ENCODE measurements around the gene PTPRG.
A peak's percentile ranks its signal among the peaks of the same experiment; 100 is the strongest.

The PTPRG gene

GRCh38 chr3:61957259-61957658, 395.9 kb downstream of the PTPRG start:
- no peak for DNase-seq (ENCODE audit: low read depth, low spot score)

- no peak for DNase-seq (ENCODE audit: low read depth, low spot score)
Observed at GRCh38 chr3:61960976-61961375, 399.6 kb downstream of the PTPRG start.

DNA sequence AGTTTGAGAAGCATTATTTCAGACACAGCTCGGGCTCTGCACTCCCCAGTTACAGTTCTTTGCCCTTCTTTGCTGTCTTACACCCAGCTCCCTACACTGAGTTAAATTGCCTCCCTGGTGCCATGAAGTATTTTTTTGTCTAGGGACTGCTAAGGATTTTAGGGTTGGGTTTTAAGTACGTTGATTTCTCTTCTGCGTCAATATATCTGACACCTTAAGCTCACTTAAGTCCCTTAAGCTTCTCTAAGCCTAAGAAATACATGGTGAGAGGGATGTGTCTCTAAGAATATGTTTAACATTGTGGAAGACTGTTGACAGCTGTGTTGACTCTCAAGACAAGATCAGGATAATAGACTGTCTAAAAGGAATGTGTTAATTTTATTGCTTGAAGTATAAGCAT, 400.5 kb downstream of the PTPRG start:
- DNase-seq (ENCODE audit: low read depth, low spot score): no peak

- no peak for DNase-seq (ENCODE audit: low read depth, low spot score)
Observed at GRCh38 chr3:61964566-61964965, 403.2 kb downstream of the PTPRG start.

DNA sequence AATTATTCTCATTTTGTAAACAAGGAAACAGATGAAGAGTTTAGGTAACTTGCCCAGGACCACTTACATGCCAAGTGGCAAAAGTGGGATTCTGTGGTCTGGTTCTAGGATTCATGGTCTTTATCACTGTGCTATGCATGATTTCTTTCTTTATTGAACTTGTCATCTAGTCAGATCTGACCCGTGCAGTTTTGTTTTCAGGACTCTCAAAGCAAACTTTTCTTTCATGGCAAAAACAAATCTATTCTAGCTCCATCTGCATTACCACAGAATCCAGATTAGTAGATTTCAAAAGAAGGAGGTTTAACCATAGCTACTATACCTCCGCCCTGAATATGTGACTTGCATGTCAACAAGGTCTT, 404.4 kb downstream of the PTPRG start:
- DNase-seq (ENCODE audit: low read depth, low spot score): no peak

GRCh38 chr3:61966200-61966599, 404.8 kb downstream of the PTPRG start:
- DNase-seq (ENCODE audit: low read depth, low spot score): peak; percentile 67

- DNase-seq (ENCODE audit: low read depth, low spot score): no peak
Observed at GRCh38 chr3:61967019-61967418, 405.6 kb downstream of the PTPRG start.

GRCh38 chr3:61967937-61968336, 406.6 kb downstream of the PTPRG start:
- DNase-seq (ENCODE audit: low read depth, low spot score): no peak

GRCh38 chr3:61974662-61975061, 413.3 kb downstream of the PTPRG start:
- no peak for DNase-seq (ENCODE audit: low read depth, low spot score)

DNA sequence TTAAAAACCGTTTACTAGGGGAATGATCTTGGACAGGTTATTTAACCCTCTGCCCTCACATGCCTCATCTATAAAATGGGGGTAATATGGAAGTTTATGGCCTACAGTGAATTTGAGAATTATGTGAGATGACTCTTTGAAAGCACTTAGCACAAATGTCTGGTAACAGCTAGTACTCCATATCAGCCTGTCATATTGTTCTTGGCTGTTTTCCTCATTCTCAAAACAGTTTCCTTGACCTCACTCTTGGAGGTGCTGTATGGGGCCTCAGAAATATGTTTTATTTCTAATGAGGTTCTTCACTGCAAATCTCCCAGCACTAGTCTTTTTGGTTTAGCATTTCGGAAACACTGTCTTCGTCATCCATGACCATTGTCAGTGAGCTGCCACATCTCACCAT, 413.8 kb downstream of the PTPRG start:
- DNase-seq (ENCODE audit: low read depth, low spot score): no peak

GRCh38 chr3:61975936-61976335, 414.6 kb downstream of the PTPRG start:
- DNase-seq (ENCODE audit: low read depth, low spot score): no peak

DNA sequence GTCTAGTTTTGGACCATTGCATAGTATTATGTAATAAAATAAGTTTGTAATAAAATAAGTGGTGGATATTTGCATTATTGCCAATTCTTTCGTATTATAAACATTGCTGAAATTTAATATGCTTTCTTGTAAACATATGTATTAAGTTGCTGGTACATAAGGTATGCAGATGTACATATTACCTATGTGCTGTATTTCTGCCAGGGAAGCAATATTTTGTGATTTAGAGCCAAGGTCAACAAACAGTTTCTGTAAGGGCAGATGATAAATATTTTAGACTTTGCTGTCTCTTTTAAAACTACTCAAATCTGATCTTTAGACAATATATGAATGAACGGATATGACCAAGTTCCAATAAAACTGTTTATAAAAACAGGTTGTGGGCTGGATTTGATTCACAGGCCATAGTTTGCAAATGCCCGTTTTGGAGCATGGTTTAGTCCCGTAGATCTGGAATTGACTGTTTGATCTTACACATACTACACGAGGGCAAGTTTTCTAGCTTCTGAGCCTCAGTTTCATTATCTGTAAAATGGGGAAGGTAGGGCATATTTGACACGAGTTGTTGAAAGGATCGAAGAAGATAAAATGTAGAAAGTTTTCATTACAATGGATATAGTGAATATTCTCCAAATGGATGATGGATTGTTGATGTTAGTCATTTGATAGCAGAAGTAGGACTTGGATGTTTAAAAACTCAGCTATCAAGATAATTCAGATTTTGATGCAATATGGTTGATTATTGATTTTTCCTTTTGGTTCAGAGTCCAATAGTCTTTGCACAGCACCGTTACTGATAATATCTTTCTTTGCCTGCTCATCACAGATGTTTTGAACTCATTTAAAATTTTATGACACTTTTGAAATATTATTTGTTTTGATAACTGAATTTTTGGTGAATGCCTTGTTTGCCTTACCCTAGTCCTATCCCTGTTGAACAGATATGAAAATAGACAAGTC, 417.4 kb downstream of the PTPRG start:
- no peak for DNase-seq (ENCODE audit: low read depth, low spot score)

GRCh38 chr3:61979638-61980037, 418.3 kb downstream of the PTPRG start:
- no peak for DNase-seq (ENCODE audit: low read depth, low spot score)

DNA sequence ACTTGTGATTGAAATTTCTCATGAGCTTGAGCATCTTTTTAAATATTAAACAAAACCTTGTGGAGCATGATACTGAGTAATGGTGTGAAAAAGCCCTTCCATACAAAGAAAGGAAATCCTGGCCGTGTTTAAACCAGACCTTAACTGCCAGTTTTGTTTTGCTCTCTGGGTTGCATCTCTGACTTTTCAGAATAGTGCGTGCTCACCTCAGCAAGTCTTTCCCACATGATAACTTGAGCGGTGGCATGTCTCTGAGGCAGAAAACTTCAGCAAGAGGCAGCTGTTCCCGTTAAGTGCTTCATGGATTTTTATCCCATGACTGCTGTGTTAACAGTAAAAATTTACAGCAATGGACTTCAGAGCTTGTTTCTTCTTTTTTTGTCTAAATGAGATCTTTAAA, 418.7 kb downstream of the PTPRG start:
- no peak for DNase-seq (ENCODE audit: low read depth, low spot score)

GRCh38 chr3:61981060-61981459, 419.7 kb downstream of the PTPRG start:
- DNase-seq (ENCODE audit: low read depth, low spot score): no peak

- DNase-seq (ENCODE audit: low read depth, low spot score): no peak
Observed at GRCh38 chr3:61983479-61983878, 422.1 kb downstream of the PTPRG start.

DNA sequence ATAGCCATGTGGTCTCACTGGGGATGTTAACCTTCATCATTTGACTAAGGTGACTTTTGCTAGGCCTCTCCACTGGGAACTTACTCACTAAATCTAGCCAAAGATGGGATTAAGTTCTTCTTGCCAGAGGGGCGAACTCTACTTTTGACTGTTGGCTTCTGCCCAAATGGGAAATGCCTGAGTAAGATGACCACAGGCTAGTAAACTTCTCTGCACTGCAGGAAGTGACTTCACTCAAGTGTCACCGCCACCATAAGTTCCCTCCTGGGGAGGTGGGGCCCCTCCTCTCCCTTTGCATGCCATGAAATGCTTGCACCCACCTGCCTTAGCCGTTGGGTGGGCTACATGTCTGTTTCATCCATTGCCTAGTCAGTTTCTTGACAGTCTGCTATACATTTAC, 423.6 kb downstream of the PTPRG start:
- DNase-seq (ENCODE audit: low read depth, low spot score): no peak

DNA sequence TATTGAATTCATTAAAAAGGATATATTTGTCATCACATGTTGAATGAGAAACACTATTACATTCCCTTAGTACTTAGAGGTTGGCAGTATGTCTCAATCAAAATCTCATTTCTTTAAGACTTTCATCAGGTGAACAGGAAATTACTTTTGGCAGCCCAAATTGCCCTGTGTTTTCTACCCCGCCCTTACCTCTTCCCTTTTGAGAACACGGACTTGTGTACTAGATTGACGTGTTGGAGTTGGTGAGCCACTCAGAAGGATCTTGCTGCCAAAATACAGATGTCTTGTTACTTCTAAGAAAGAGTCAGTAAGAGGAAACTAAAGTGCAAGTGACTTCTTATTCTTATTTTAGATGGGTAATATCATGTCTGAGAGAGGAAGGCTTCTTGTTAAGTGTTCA, 425.1 kb downstream of the PTPRG start:
- no peak for DNase-seq (ENCODE audit: low read depth, low spot score)

DNA sequence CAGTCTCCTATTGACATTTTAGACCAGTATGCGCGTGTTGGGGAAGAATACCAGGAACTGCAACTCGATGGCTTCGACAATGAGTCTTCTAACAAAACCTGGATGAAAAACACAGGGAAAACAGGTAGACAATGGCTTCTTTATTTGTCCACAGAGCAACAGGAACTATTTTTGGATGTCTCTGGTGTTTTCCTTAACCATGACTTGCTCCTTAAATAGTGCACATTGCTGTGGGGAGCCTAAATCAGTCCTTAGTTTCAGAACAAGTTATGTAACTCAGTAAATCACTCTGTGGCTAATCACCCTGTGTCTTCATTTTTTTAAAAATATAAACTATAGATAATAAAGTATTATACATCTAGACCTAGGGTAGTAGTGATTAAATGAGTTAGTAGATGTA, 428.3 kb downstream of the PTPRG start:
- DNase-seq (ENCODE audit: low read depth, low spot score): no peak

GRCh38 chr3:61990327-61991027, 429.1 kb downstream of the PTPRG start:
- no peak for DNase-seq (ENCODE audit: low read depth, low spot score)

DNA sequence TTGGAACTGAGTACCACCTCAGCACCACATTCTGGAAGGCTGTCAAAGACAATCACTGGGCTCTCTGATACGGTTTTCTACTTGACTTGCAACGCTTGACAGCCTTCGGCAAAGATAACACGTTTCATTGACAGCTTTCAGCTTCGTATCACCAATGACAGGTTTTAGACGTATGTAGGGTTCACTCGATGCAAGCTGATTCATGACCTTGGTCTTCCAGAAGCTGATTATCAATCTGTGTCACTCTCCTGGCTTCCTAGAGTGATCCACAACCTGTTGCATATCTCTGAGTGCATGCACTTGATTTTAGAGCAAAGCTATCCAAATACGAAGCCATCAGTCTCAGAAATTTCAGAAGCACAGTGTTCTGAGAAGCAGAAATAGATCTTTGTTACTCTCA, 430.3 kb downstream of the PTPRG start:
- DNase-seq (ENCODE audit: low read depth, low spot score): no peak

- no peak for DNase-seq (ENCODE audit: low read depth, low spot score)
Observed at GRCh38 chr3:61996366-61996765, 435.0 kb downstream of the PTPRG start.

GRCh38 chr3:61997101-61997500, 435.7 kb downstream of the PTPRG start:
- no peak for DNase-seq (ENCODE audit: low read depth, low spot score)
